Measurements from ENCODE around the gene BAD. TPM values are rescaled to one million over a fixed set of nuclear protein-coding genes. Genes with fewer than 3 reads are reported as not detected.
A peak's percentile ranks its signal among the peaks of the same experiment; 100 is the strongest.
"Not testable (repeated sequence)": the region's sequence is repeated elsewhere in the genome, so short reads cannot be mapped to it uniquely, and the experiment has no call there.

Gene BAD
- total RNA-seq, 3 donors from 2014 or later, result 56.8 to 90.9 (median 75.4) TPM

DNA sequence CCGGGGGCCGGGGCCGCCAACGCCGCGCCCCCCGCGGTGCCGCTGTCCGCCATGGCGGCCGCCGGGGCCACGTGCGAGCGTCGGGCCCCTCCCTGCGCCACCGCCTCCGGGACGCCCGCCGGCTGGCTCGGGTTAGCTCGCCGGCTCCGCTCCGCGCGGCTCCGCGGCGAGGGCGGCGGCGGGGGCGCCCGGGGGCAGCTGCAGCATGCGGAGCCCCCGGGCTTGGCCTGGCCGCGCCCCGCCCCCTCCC lies 37.9 kb downstream of the BAD start:
- H3K36me3 ChIP-seq (ENCODE audit: low read depth); DNase-seq; H3K9me3 ChIP-seq: not testable (repeated sequence)
- peak; percentile 1 for ATAC-seq
- Histone ChIP-seq H3K4me3 (peak overlapping the region; percentile 44), H3K4me1 (ENCODE audit: low read depth) (peaks cover 30% of the 10 kb centered on the region)
- TF ChIP-seq, protein P1, sequence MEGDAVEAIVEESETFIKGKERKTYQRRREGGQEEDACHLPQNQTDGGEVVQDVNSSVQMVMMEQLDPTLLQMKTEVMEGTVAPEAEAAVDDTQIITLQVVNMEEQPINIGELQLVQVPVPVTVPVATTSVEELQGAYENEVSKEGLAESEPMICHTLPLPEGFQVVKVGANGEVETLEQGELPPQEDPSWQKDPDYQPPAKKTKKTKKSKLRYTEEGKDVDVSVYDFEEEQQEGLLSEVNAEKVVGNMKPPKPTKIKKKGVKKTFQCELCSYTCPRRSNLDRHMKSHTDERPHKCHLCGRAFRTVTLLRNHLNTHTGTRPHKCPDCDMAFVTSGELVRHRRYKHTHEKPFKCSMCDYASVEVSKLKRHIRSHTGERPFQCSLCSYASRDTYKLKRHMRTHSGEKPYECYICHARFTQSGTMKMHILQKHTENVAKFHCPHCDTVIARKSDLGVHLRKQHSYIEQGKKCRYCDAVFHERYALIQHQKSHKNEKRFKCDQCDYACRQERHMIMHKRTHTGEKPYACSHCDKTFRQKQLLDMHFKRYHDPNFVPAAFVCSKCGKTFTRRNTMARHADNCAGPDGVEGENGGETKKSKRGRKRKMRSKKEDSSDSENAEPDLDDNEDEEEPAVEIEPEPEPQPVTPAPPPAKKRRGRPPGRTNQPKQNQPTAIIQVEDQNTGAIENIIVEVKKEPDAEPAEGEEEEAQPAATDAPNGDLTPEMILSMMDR (IDR thresholded peaks at IDR 0.05), result peak; percentile 8
- intact Hi-C loops (cut with DNase I, micrococcal nuclease), result loop anchor here in 1 of 2 donors (10.0 kb wide), 1 partner anchor 62 kb away; the partner anchor contains the start of gene STIP1

DNA sequence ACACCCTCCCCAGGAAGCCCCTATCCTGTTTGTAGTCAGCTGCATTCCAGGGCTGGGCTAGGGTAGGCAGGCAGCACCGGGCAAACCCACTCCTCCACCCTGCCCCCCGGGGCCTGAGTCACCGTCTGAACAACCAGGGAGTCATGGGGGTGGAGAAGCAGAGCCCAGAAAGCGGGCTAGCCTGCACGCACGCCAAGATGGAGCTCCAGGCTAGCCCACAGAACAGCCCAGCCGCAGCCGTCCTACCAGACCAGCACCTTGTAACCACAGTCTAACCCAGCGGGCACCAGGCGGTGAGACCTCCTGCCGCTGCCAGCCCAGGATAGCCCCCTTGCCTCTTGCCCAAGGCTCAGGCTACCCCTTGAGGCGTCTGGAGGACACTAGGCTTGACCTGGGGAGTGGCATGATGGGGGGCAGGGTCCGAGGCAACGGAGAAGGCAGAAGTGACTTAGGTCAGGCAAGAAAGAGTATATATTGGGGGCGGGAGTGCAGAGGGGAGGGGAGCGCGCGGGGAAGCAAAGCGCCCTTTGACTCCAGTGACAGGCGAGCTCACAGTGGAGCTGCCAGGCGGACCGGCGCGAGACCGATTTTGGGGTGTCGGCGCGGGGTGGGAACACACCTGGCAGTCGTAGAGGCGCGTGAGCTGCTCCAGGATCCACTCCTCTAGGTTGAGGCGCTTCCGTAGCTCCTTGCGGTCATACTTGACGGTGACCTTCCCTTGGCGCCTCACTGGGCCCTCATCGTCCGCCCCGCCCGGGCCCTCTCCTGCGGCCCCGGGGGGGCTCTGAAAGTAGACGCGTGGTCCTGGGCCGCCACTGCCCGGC lies 38.5 kb downstream of the BAD start:
- Histone ChIP-seq H3K9me3 (no peaks in the 10 kb centered on the region), H3K4me3 (peak overlapping the region; percentile 44), H3K36me3 (ENCODE audit: low read depth) (no peaks in the 10 kb centered on the region), H3K4me1 (ENCODE audit: low read depth) (peaks cover 30% of the 10 kb centered on the region)
- ATAC-seq (peak; percentile 4), DNase-seq (peak; percentile 76 to 89 (median 81))
- intact Hi-C loops (cut with DNase I, micrococcal nuclease), result loop anchor here in 1 of 2 donors (10.0 kb wide), 1 partner anchor 61 kb away; the partner anchor contains the start of gene STIP1
- TF ChIP-seq, protein P1 (IDR thresholded peaks at IDR 0.05), result no peak

DNA sequence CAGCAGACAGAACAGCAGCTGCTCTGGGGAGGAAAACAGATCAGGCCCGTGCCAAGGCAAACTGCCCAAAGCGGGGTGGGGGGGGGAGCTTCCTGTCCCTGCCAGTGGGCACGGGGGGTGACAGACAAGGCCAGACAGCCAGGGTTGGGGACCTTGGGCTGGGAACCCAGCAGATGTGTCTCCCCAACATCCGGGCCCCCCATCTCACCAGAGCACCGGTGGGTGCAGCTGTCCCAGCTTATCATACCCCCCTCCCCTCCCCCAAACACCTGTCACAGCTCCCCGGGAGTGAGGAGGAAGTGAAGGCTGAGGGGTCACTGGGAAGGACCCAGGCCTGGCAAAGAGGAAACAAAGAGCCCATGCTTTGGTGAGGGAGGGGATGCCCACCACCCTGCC lies 39.1 kb downstream of the BAD start:
- DNase-seq (peak; percentile 74 to 85 (median 76)), ATAC-seq (no peak)
- TF ChIP-seq, protein P1 (IDR thresholded peaks at IDR 0.05), result no peak
- no peaks in the 10 kb centered on the region for H3K9me3 ChIP-seq
- peak overlapping the region; percentile 44 for H3K4me3 ChIP-seq
- no peaks in the 10 kb centered on the region for H3K36me3 ChIP-seq (ENCODE audit: low read depth)
- H3K4me1 ChIP-seq (ENCODE audit: low read depth), result peaks cover 24% of the 10 kb centered on the region
- intact Hi-C loops (cut with DNase I, micrococcal nuclease), result loop anchor here in 1 of 2 donors (10.0 kb wide), 1 partner anchor 61 kb away; the partner anchor contains the start of gene STIP1

DNA sequence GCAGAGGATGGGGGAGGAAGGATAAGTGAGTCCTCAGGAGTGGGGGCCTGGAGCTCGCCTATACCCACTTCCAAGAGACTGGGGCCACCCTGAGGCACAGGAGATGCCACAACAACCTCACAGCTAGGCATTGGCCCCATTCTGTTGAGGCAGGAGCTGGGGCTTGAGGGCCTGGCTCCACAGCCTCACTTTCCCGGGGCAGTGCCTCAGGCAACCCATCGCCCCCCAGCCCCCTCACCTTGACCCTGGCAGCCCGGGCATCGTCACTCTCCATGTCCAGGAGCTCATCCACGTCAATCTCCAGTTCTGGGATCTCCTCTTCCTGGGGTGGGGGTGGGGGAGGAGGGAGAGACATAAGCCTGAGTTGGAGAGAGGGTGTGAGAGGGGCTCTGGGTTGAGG lies 39.5 kb downstream of the BAD start:
- TF ChIP-seq, protein P1 (IDR thresholded peaks at IDR 0.05), result no peak
- H3K9me3 ChIP-seq, result no peaks in the 10 kb centered on the region
- intact Hi-C loops (cut with DNase I, micrococcal nuclease), result loop anchor here in 1 of 2 donors (10.0 kb wide), 1 partner anchor 60 kb away; the partner anchor contains the start of gene STIP1
- DNase-seq, result peak in 1 of 3 donors; percentile 20
- H3K36me3 ChIP-seq (ENCODE audit: low read depth), result no peaks in the 10 kb centered on the region
- H3K4me1 ChIP-seq (ENCODE audit: low read depth), result peaks cover 26% of the 10 kb centered on the region
- no peak overlapping the region for H3K4me3 ChIP-seq
- ATAC-seq, result no peak

DNA sequence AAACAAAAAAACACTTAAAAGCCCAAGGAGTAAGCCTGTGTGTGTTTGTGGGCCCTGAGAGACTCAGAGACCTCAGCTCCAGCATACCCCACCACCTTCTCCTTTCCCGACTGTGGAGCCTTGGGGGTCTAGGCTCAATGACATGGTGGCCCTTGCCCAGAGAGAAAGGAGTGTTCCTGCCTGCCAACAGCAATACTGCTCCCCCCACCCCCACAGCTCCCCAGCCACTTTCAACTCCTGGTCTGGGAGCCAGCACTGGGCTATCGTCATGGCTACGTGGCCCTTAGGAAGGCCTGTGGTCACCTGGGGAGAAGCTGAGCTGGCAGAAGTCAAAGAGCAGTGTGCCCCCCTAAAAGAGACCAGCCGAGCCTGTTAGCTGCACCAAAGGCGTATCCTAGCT lies 40.4 kb downstream of the BAD start:
- peak in 1 of 3 donors; percentile 24 for DNase-seq
- ATAC-seq, result no peak
- no peaks in the 10 kb centered on the region for H3K9me3 ChIP-seq
- H3K4me1 ChIP-seq (ENCODE audit: low read depth), result peaks cover 35% of the 10 kb centered on the region
- no peaks in the 10 kb centered on the region for H3K36me3 ChIP-seq (ENCODE audit: low read depth)
- TF ChIP-seq, protein P1 (IDR thresholded peaks at IDR 0.05), result no peak
- H3K4me3 ChIP-seq, result no peak overlapping the region
- intact Hi-C loops (cut with DNase I, micrococcal nuclease), result loop anchor here in 1 of 2 donors (10.0 kb wide), 1 partner anchor 59 kb away; the partner anchor contains the start of gene STIP1

Measured in mucosa of descending colon (tissue), 3 donors.